ENCODE data around the gene COMMD9. TPM values are rescaled to one million over a fixed set of nuclear protein-coding genes. Genes with fewer than 3 reads are reported as not detected.
A peak's percentile ranks its signal among the peaks of the same experiment; 100 is the strongest.

The COMMD9 gene
- 50.9 TPM for polyA plus RNA-seq (2013)

- H3K36me3 ChIP-seq (ENCODE audit: control insufficient read depth in 4 of 4, insufficient read depth in 4 of 4, low read length in 3 of 4), result no peaks in the 10 kb centered on the region
- H3K27me3 ChIP-seq (replicated peaks in 2 of 5; ENCODE audit: control insufficient read depth in 4 of 5, insufficient read depth in 5 of 5, low read length in 4 of 5), result no peaks in the 10 kb centered on the region
- POLR2A ChIA-PET, result interaction anchor here (0.6 kb wide), 2 partner anchors 134 to 198 kb away, joined by 3 to 4 read pairs; no protein-coding TSS in a partner anchor
- H3K27ac ChIP-seq (ENCODE audit: insufficient read depth in 1 of 2, low read depth in 1 of 2, low read length in 2 of 2, poor library complexity in 1 of 2, severe bottlenecking in 2 of 2), result peak within 1 kb of the TSS; percentile 51 to 82
- no peaks in the 10 kb centered on the region for H3K9me3 ChIP-seq (ENCODE audit: control extremely low read depth in 1 of 5, control insufficient read depth in 4 of 5, insufficient read depth in 2 of 5, low read depth in 1 of 5, low read length in 4 of 5)
- WGBS (ENCODE audit: insufficient coverage), result 0% methylated on average over 25 of the region's 31 CpGs
- H3K4me3 ChIP-seq (ENCODE audit: control insufficient read depth in 1 of 7, extremely low read depth in 1 of 7, insufficient read depth in 4 of 7, low read depth in 2 of 7, low read length in 6 of 7), result peak within 1 kb of the TSS; percentile 87 to 100 (median 97)
- CTCF ChIA-PET, result interaction anchor here (0.6 to 10.6 kb wide), 13 partner anchors 11 to 275 kb away, joined by 3 to 191 read pairs (median 3); no protein-coding TSS in a partner anchor
- peak; percentile 93 to 96 (median 95) for DNase-seq
- H3K4me1 ChIP-seq (ENCODE audit: control extremely low read depth in 1 of 4, control insufficient read depth in 4 of 4, insufficient read depth in 4 of 4, low read length in 3 of 4), result peaks cover 6 to 18% (median 13%) of the 10 kb centered on the region in 4 experiments
Observed at GRCh38 chr11:36289226-36289852, at the start of gene COMMD9. TSS of gene COMMD9 (minus strand) at chr11:36289424. CDS start at chr11:36289412, 12 bp downstream.

GRCh38 chr11:36333897-36334296, 44.7 kb upstream of the COMMD9 start:
- POLR2A ChIA-PET, result no interaction called here
- H3K4me1 ChIP-seq (ENCODE audit: control extremely low read depth in 1 of 4, control insufficient read depth in 4 of 4, insufficient read depth in 4 of 4, low read length in 3 of 4), result no peaks in the 10 kb centered on the region
- no peaks in the 10 kb centered on the region for H3K36me3 ChIP-seq (ENCODE audit: control insufficient read depth in 4 of 4, insufficient read depth in 4 of 4, low read length in 3 of 4)
- H3K27ac ChIP-seq (ENCODE audit: insufficient read depth in 1 of 2, low read depth in 1 of 2, low read length in 2 of 2, poor library complexity in 1 of 2, severe bottlenecking in 2 of 2), result no peak overlapping the region
- H3K9me3 ChIP-seq (ENCODE audit: control extremely low read depth in 1 of 5, control insufficient read depth in 4 of 5, insufficient read depth in 2 of 5, low read depth in 1 of 5, low read length in 4 of 5), result no peaks in the 10 kb centered on the region
- H3K4me3 ChIP-seq (ENCODE audit: control insufficient read depth in 1 of 7, extremely low read depth in 1 of 7, insufficient read depth in 4 of 7, low read depth in 2 of 7, low read length in 6 of 7), result no peak overlapping the region
- WGBS (ENCODE audit: insufficient coverage), result 60% methylated on average over 1 of the region's 2 CpGs
- CTCF ChIA-PET, result no interaction called here
- peak in 2 of 3 donors; percentile 23 to 45 for DNase-seq
- H3K27me3 ChIP-seq (replicated peaks in 2 of 5; ENCODE audit: control insufficient read depth in 4 of 5, insufficient read depth in 5 of 5, low read length in 4 of 5), result no peaks in the 10 kb centered on the region

- no CpG with 5 or more reads among the region's 1 CpG for WGBS (ENCODE audit: insufficient coverage)
- DNase-seq, result no peak
- H3K36me3 ChIP-seq (ENCODE audit: control insufficient read depth in 4 of 4, insufficient read depth in 4 of 4, low read length in 3 of 4), result no peaks in the 10 kb centered on the region
- POLR2A ChIA-PET, result no interaction called here
- CTCF ChIA-PET, result no interaction called here
- no peaks in the 10 kb centered on the region for H3K4me1 ChIP-seq (ENCODE audit: control extremely low read depth in 1 of 4, control insufficient read depth in 4 of 4, insufficient read depth in 4 of 4, low read length in 3 of 4)
- H3K27ac ChIP-seq (ENCODE audit: insufficient read depth in 1 of 2, low read depth in 1 of 2, low read length in 2 of 2, poor library complexity in 1 of 2, severe bottlenecking in 2 of 2), result no peak overlapping the region
- no peaks in the 10 kb centered on the region for H3K27me3 ChIP-seq (replicated peaks in 2 of 5; ENCODE audit: control insufficient read depth in 4 of 5, insufficient read depth in 5 of 5, low read length in 4 of 5)
- H3K9me3 ChIP-seq (ENCODE audit: control extremely low read depth in 1 of 5, control insufficient read depth in 4 of 5, insufficient read depth in 2 of 5, low read depth in 1 of 5, low read length in 4 of 5), result no peaks in the 10 kb centered on the region
- no peak overlapping the region for H3K4me3 ChIP-seq (ENCODE audit: control insufficient read depth in 1 of 7, extremely low read depth in 1 of 7, insufficient read depth in 4 of 7, low read depth in 2 of 7, low read length in 6 of 7)
Observed at GRCh38 chr11:36333468-36333867, 44.2 kb upstream of the COMMD9 start.

GRCh38 chr11:36330411-36330810, 41.2 kb upstream of the COMMD9 start:
- no peak overlapping the region for H3K4me3 ChIP-seq (ENCODE audit: control insufficient read depth in 1 of 7, extremely low read depth in 1 of 7, insufficient read depth in 4 of 7, low read depth in 2 of 7, low read length in 6 of 7)
- no peaks in the 10 kb centered on the region for H3K9me3 ChIP-seq (ENCODE audit: control extremely low read depth in 1 of 5, control insufficient read depth in 4 of 5, insufficient read depth in 2 of 5, low read depth in 1 of 5, low read length in 4 of 5)
- DNase-seq, result no peak
- POLR2A ChIA-PET, result no interaction called here
- H3K36me3 ChIP-seq (ENCODE audit: control insufficient read depth in 4 of 4, insufficient read depth in 4 of 4, low read length in 3 of 4), result no peaks in the 10 kb centered on the region
- 100% methylated on average over 1 of the region's 2 CpGs for WGBS (ENCODE audit: insufficient coverage)
- H3K27ac ChIP-seq (ENCODE audit: insufficient read depth in 1 of 2, low read depth in 1 of 2, low read length in 2 of 2, poor library complexity in 1 of 2, severe bottlenecking in 2 of 2), result no peak overlapping the region
- H3K27me3 ChIP-seq (replicated peaks in 2 of 5; ENCODE audit: control insufficient read depth in 4 of 5, insufficient read depth in 5 of 5, low read length in 4 of 5), result no peaks in the 10 kb centered on the region
- CTCF ChIA-PET, result no interaction called here
- peaks cover 0 to 3% (median 0%) of the 10 kb centered on the region in 4 experiments for H3K4me1 ChIP-seq (ENCODE audit: control extremely low read depth in 1 of 4, control insufficient read depth in 4 of 4, insufficient read depth in 4 of 4, low read length in 3 of 4)

- ChIA-PET CTCF (no interaction called here), POLR2A (no interaction called here)
- H3K27me3 ChIP-seq (replicated peaks in 2 of 5; ENCODE audit: control insufficient read depth in 4 of 5, insufficient read depth in 5 of 5, low read length in 4 of 5), result no peaks in the 10 kb centered on the region
- H3K4me3 ChIP-seq (ENCODE audit: control insufficient read depth in 1 of 7, extremely low read depth in 1 of 7, insufficient read depth in 4 of 7, low read depth in 2 of 7, low read length in 6 of 7), result no peak overlapping the region
- DNase-seq, result no peak
- H3K9me3 ChIP-seq (ENCODE audit: control extremely low read depth in 1 of 5, control insufficient read depth in 4 of 5, insufficient read depth in 2 of 5, low read depth in 1 of 5, low read length in 4 of 5), result no peaks in the 10 kb centered on the region
- no CpG with 5 or more reads among the region's 2 CpGs for WGBS (ENCODE audit: insufficient coverage)
- no peaks in the 10 kb centered on the region for H3K36me3 ChIP-seq (ENCODE audit: control insufficient read depth in 4 of 4, insufficient read depth in 4 of 4, low read length in 3 of 4)
- peaks cover 0 to 3% (median 0%) of the 10 kb centered on the region in 4 experiments for H3K4me1 ChIP-seq (ENCODE audit: control extremely low read depth in 1 of 4, control insufficient read depth in 4 of 4, insufficient read depth in 4 of 4, low read length in 3 of 4)
- H3K27ac ChIP-seq (ENCODE audit: insufficient read depth in 1 of 2, low read depth in 1 of 2, low read length in 2 of 2, poor library complexity in 1 of 2, severe bottlenecking in 2 of 2), result no peak overlapping the region
Observed at GRCh38 chr11:36328966-36329673, 39.9 kb upstream of the COMMD9 start.

- peak in 2 of 3 donors; percentile 19 to 20 for DNase-seq
- H3K27ac ChIP-seq (ENCODE audit: insufficient read depth in 1 of 2, low read depth in 1 of 2, low read length in 2 of 2, poor library complexity in 1 of 2, severe bottlenecking in 2 of 2), result no peak overlapping the region
- no peaks in the 10 kb centered on the region for H3K9me3 ChIP-seq (ENCODE audit: control extremely low read depth in 1 of 5, control insufficient read depth in 4 of 5, insufficient read depth in 2 of 5, low read depth in 1 of 5, low read length in 4 of 5)
- ChIA-PET POLR2A (no interaction called here), CTCF (no interaction called here)
- 63% methylated on average over 1 of the region's 3 CpGs for WGBS (ENCODE audit: insufficient coverage)
- no peak overlapping the region for H3K4me3 ChIP-seq (ENCODE audit: control insufficient read depth in 1 of 7, extremely low read depth in 1 of 7, insufficient read depth in 4 of 7, low read depth in 2 of 7, low read length in 6 of 7)
- no peaks in the 10 kb centered on the region for H3K36me3 ChIP-seq (ENCODE audit: control insufficient read depth in 4 of 4, insufficient read depth in 4 of 4, low read length in 3 of 4)
- H3K27me3 ChIP-seq (replicated peaks in 2 of 5; ENCODE audit: control insufficient read depth in 4 of 5, insufficient read depth in 5 of 5, low read length in 4 of 5), result no peaks in the 10 kb centered on the region
- H3K4me1 ChIP-seq (ENCODE audit: control extremely low read depth in 1 of 4, control insufficient read depth in 4 of 4, insufficient read depth in 4 of 4, low read length in 3 of 4), result peaks cover 0 to 3% (median 0%) of the 10 kb centered on the region in 4 experiments
Observed at GRCh38 chr11:36326524-36327419, 37.5 kb upstream of the COMMD9 start.

All from common myeloid progenitor, CD34-positive (primary cell).